GM12873 (cell line): ENCODE data around the gene EEIG1.
A peak's percentile ranks its signal among the peaks of the same experiment; 100 is the strongest.

Experiments
- TF ChIP-seq, protein P1 (sequence below): IDR thresholded peaks from 2 replicates; pipeline ENCODE4 v1.5.1; 2012; ENCODE audit warnings: low read depth, mild to moderate bottlenecking, moderate library complexity, low read length, control low read depth; ENCODE audit not compliant: insufficient read depth; ENCODE audit errors: missing control alignments

The EEIG1 gene

DNA sequence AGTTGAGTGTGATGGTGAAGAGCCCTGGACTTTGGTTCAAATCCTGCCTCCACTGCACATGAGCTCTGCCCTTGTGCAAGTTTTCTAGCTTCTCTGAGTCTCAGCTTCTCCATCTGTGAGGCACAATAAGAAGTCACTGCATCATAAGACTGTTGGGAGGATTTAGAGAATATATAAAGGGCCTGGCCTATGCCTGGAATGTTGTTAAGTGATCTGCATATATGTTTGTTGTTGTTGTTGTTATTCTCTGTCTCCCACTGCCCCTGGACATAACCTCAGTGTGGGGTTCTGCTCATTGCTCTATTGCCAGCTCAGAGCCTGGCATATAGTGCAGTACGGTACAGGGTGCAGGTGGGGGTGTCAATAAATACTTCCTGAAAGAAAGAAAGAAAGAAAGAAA lies 40.3 kb upstream of the EEIG1 start:
- TF ChIP-seq, protein P1, sequence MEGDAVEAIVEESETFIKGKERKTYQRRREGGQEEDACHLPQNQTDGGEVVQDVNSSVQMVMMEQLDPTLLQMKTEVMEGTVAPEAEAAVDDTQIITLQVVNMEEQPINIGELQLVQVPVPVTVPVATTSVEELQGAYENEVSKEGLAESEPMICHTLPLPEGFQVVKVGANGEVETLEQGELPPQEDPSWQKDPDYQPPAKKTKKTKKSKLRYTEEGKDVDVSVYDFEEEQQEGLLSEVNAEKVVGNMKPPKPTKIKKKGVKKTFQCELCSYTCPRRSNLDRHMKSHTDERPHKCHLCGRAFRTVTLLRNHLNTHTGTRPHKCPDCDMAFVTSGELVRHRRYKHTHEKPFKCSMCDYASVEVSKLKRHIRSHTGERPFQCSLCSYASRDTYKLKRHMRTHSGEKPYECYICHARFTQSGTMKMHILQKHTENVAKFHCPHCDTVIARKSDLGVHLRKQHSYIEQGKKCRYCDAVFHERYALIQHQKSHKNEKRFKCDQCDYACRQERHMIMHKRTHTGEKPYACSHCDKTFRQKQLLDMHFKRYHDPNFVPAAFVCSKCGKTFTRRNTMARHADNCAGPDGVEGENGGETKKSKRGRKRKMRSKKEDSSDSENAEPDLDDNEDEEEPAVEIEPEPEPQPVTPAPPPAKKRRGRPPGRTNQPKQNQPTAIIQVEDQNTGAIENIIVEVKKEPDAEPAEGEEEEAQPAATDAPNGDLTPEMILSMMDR = no peak

DNA sequence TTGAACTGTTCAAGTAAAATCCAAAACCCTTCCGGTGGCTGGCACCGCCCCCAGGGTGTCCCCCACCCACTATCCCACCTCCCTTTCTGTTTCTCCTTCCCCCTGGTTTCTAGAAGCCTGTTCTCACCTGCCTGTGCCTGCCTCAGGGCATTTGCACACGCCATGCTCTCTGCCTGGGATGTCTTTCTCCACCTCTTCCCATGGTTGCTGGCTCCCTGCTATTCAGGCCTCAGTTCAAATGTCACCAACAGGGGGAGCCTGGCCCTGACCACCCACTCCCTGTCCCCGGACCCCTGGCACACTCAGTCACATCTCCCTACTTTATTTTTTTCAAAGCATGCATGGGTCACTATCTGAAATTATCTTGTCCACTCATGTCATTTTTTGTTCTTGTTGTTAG lies 39.9 kb upstream of the EEIG1 start:
- TF ChIP-seq, protein P1 = peak; percentile 48

DNA sequence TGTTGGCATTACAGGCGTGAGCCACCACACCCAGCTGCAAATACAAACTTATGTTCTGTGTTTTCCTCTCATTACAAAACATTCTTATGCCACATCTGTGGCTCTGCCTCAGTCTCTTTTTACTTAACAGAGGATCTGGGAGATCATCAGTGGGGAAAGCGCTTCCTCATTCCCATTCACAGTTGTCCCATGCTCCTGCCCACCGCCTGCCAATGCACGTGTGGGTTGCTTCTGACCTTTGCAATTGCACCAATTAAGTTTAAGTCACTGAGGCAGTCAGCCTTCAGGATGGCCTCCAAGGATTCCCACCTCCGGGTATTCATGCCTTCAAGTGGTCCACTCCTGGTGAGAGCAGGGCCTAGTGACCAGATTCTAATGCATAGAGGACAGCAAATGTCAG lies 34.9 kb upstream of the EEIG1 start:
- TF ChIP-seq, protein P1 = no peak

DNA sequence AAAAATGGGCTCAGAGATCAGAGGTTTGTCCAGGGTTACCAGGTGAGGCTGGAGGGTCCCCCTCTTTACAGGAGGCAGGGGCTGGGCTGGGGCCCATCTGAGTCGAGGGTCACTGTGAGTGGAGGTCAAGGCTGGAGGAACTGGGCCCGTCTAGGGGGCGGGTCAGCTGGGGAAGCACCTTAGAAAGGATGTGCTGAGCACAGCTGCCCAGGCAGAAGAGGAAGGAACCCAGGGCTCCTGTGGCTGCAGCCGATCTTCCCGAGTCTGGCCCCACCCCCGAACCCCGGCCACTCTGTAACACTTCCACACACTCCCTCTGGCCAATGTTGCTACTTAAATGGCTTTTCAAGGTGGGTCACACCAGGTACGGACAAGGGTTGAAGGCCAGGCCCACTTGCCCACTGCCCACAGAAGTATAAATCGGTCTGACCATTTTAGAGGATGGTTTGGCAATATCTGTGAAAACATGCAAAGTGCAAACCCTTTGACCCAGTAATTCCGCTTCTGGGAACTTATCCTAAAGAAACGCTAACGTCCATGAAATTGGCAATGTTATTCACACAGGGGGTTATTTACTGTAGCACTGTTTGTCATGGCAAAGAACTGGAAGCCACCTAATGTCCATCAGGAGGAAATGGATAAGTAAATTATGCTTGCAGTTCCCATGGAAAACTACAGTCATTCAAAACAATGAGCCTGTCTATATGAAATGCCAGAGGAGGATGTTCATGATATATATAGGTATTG lies 30.5 kb upstream of the EEIG1 start:
- TF ChIP-seq, protein P1 = no peak

DNA sequence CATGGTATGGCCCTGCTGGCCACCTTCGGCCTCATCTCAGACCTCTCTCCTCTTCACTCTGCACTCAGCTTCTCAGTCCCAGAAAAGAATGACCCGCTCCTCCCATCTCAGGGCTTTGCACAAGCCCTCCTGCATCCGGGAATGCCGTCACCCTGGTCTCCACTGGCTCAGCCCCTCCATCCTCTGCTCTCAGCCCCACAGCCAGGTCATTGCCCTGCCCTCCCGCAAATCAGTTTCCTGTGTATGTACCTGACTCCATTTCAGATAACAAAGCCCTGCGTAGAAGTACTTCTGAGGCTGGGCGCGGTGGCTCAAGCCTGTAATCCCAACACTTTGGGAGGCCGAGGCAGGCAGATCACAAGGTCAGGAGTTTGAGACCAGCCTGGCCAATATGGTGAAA lies 28.9 kb upstream of the EEIG1 start:
- TF ChIP-seq, protein P1 = no peak

DNA sequence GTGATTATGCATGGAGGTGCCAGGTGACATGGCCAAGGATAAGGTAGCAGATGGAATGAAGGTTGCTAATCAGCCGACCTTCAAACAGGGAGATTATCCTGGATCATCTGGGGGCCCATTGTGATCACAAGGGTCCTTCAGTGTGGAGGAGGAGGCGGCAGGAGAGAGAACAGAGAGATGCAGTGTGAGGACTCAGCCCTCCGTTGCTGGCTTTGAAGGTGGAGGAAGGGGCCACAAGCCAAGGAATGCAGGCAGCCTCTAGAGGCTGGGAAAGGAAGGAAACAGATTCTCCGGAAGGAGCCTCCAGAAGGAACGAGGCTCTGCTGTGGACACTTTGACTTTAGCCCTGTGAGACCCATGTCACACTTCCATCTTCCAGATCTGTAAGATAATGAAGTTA lies 27.4 kb upstream of the EEIG1 start:
- TF ChIP-seq, protein P1 = no peak

DNA sequence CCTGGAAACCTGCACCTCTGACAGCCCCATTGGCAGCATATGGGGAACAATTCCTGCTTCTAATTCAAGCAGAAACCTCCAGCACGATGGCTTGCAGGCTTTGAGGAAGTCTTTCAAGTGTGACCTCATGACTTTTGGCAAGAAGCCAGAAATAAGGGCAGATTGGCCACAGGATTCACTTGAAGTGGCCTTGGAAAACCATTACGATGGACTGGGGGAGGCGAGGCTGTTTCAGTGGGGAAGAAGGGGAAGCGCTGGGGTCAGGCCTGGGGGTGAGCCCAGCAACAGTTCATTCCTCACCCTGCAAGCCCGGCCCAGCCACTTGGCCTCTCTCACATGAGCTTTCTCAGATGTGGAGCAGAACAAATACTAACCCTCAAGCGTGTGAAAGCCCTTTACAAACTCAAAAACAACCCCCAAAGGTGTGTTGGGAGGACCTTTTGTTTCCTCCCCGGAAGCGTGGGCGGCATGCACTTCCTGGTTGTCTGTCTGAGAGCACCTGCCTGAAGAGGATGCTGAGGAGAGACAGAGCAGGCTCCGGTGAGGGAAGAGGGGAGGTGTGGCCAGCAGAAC lies 26.9 kb upstream of the EEIG1 start:
- TF ChIP-seq, protein P1 = no peak
